GM21723 (cell line): Measurements from ENCODE around the gene SYVN1.
"Not testable (repeated sequence)": the region's sequence is repeated elsewhere in the genome, so short reads cannot be mapped to it uniquely, and the experiment has no call there.

Source experiments
- ATAC-seq: cut with Tn5 transposase; IDR thresholded peaks from one replicate; pipeline ENCODE4 v1.9.1; 2021; ENCODE audit warnings: mild to moderate bottlenecking, moderate library complexity; ENCODE audit not compliant: unreplicated experiment

The SYVN1 gene

DNA sequence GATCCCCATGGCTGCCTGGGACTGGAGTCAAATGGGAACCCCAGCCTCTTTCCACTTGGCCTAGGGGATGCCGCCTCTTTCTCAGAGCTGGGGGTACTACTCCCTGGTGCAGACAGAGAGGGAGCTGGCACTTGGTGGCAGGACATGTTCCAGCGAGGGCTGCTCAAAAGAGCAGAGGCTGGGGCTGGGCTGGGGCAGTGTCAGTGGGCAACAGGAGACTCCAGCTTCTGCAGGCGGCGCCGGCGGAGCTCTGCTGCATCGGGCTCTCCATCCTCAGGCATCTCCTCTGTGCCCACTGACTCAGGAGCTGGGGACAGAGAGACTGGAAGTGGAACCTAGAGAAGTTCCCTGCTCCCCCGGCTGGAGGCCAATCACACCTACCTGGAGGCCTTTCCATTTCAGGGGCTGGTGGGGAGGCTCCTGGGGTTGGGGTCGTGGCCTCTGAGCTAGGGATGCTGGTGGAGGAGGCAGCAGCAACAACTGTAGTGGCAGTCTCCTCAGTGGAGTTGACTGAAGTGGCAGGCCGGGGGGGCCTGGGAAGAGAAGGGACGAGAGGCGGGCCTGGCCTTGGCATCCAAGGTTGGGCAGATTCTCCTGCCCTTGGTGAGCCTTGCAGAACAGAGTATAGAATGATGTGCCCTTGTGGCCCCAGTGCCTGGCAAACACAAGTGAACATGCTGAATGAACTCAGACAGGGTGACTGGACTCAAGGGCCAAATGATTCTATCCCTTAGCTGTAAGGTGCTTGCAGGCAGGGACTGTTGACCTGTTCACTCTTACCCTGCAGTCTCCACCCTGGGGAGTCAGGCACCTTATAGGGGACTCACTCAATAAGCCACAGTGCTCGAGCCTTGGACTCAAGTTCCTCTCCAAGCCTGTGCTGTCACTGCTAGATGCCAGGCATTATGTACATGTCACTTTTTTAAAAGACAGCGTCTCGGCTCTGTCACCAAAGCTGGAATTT, 5.9 kb downstream of the SYVN1 start:
- no peak for ATAC-seq

GRCh38 chr11:65127473-65128181, 6.7 kb downstream of the SYVN1 start:
- no peak for ATAC-seq

- no peak for ATAC-seq
Measured at GRCh38 chr11:65126624-65127274, 7.6 kb downstream of the SYVN1 start.

DNA sequence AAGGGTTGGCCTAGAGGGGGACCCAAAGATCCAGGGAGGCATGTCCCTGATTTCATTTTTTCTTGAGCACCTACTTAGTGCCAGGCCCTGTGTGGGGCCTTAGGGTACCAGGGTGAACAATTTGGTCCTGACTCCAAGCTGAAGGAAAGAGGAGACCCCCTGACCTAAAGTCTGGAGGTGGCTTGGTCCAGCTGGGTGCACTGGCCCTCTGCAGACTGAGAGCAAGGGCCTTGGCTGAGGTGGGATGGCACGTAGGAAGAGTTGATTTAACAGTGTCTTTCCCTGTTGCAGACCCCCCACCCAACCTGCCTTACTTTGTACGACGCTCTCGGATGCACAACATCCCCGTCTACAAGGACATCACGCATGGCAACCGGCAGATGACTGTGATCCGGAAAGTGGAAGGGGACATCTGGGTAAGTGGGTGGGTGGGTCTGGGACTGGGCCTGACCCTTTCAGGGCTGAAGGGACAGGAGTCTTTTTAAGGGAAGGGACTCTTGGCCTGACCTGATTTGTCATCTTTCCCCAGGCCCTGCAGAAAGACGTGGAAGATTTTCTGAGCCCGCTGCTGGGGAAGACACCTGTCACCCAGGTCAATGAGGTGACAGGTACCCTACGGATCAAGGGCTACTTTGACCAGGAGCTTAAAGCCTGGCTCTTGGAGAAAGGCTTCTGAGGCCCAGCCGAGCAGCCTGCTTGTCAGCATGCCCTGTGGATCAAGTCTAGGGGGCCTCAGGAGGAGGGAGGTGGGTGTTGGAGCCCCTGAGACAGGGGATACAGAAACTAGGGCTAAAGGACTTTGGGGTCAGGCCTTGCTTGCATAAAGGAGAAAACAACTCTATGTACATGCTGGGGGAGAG, 8.9 kb downstream of the SYVN1 start:
- ATAC-seq: no peak

DNA sequence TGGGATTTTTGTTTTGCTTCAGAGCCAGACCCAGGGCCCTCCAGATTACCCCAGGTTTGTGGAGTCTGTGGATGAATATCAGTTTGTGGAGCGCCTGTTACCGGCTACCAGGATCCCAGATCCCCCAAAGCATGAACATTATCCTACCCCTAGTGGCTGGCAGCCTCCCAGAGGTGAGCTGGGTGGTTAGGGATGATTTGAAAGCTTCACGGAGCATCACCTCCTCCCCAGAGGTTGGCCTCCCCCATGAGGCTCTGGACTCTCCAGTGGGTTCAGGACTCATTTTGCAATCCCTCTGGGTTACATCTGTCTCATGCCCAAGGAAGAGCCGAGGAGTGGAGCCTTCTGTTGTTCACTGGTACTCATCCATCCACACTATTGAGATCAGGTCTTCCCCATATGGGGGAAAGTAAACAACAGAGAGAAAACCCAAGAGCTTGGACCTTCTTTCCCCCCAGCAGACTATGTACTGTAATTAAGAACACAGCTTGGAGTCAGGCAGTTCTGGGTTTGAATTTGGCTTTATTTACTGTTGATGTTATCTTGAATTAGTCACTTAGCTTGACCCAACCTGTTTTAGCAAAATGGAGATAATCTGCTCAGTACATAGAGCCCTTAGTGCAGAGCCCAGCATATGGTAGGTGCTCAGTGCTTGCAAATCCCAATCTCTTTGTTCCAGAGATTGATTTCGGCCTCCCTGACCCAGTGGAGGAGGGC, 9.7 kb downstream of the SYVN1 start:
- ATAC-seq: no peak

DNA sequence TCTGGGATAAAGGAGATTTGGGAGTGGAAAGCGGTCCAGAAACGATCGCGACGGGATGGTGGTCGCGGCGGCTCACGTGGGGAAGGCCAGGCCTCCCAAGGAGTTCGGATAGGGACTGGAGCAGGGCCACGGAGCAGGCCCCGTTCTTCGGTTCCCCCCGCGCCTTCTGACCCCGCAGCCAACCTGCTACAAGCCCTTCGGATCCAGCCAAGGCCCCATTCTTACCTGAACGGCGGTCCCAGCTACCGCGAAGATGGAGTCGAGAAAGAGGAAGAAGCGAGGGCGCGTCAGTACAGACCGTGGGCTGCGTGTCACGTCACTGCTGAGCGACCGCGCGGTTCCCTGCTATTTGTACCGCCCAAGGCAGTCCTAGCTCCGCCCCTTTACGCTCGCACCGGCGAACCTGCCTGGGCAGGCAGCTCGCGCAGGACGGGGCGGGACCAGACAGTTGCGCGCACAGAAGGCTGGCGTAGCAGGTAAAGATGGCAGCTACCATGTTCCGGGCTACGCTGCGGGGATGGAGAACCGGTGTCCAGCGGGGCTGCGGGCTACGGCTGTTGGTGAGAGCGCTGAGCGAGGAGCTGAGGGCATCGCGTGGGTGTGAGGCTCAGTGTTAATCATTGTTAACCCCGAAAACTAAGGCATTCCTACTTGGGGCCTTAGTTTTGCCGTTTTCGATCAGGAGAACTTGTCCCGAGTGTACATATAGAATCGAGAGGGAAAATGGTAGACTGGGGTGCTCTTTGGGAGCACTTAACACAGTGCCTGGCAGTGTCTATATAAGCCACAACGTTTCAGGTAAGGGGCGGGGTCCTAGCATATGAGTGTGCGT, 12.2 kb downstream of the SYVN1 start, which contains the start of the genes FAU and MRPL49:
Gene FAU, minus strand, starts transcription at position 270 of the 832 bp plus-strand sequence. CDS start 321 bp downstream, outside the sequence.
Gene MRPL49, plus strand, starts transcription at position 457 of the 832 bp plus-strand sequence. Its CDS starts 26 bp downstream, at position 483.
- ATAC-seq: peak; percentile 64

DNA sequence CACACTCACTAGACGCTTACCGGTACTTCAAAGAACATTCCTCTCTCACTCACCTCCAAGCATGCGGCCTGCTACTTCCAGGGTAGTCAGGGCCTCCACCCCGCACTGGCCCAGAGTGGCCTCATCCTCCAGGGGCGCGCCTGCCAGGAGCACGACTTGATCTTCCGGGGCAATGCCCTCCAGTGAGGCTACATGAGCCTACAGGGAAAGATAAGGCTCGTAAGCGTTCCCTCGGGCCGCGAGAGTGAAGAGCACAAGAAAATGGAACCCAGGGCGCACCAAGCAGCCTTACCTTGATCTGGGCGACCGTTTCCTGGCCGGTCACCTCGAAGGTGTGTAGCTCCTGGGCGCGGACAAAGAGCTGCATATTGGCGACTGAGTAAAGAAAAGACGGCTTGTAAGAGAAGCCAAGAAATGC, 12.9 kb downstream of the SYVN1 start:
- no peak for ATAC-seq

DNA sequence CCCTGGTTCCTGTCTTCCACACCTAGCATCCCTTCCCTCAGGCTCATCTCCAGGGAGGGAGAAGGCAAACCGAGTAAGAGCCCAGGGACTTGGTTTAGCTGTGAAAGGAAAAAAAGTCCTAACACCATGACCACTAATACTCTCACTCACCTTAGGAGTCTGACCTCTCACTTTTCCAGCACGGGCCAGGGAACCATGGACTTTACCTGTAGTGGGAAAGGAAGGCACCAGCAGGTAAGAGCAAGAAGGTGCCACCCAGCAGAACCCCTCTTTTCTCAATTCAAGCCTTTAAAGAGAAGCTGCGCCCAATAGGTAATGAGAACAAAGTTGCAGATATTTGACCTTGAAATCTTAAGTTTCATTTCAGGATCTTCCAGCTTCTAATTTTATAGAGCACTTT, 13.5 kb downstream of the SYVN1 start:
- no peak for ATAC-seq

GRCh38 chr11:65119670-65119995, 14.7 kb downstream of the SYVN1 start:
- no peak for ATAC-seq

GRCh38 chr11:65118891-65119669, 15.2 kb downstream of the SYVN1 start:
- ATAC-seq: not testable (repeated sequence)

DNA sequence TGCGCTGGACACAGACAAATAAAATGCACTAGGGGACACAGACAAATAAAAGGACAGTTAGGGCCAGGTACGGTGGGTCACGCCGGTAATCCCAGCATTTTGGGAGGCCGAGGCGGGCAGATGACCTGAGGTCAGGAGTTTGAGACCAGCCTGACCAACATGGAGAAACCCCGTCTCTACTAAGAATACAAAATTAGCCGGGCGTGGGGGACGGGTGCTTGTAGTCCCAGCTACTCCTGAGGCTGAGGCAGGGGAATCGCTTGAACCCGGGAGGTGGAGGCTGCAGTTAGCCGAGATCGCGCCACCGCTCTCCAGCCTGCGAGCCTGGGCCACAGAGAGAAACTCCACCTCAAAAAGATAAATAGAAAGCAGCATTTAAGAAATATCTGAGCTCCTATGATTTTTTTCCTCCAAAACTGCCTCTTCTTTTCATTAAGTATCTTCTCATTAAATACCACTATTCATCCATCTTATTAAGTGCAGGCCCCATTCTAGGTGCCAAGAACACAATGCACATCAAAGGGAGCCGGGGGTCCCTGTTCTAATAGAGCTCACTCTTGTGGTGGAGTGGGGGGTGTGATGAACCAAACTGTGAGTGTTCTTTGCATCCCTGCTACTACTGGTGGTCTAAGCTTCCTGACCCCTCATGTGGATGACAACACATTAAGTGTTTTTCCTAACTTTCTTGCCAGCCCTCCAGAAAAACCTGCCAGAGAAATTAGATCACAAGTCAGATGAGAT, 16.1 kb downstream of the SYVN1 start:
- no peak for ATAC-seq

GRCh38 chr11:65117206-65118096, 16.9 kb downstream of the SYVN1 start, which contains the start of gene ZNHIT2:
ZNHIT2 (minus strand) TSS chr11:65117701; CDS start chr11:65117653, 48 bp downstream.
- ATAC-seq: peak; percentile 54

DNA sequence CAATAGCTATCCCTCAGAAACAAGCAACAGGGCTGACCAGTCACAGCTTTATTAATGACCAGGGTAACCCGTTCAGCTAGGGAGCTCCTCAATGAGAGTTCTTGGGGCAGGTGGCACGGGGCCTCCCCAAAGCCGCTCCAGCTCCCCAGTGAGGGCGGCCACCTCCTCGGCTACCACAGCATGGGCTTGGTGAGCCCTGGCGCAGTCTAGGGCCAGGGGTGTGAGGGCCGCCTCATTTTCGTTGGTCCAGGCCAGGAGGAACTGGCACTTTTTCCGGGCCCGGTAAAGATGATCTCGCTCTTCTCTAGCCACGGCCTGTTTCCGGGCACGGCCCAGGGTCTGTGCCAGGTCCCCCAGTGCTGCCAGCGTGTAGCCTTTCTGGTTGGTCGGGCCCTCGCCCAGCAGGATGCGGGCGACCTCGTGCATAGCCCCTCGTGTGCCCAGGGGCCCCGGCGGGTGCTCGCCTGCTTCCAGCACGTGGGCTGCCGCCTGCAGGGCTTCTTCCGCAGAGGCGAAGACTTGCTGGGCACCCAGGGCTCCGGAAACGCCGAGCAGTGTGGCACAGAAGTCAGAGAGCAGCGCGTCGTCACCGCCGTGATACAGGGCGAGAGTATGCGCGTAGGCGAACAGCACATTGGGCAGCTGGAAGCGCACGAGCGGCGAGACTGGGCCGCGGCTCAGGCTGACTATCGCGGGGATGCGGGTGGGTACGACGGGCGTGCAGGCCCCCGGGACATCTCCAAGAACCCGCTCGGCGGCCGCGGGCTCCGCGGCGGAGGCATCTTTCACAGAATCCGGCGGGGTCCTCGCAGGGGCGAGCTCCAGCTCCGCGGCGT, 17.7 kb downstream of the SYVN1 start:
- ATAC-seq: peak; percentile 0

DNA sequence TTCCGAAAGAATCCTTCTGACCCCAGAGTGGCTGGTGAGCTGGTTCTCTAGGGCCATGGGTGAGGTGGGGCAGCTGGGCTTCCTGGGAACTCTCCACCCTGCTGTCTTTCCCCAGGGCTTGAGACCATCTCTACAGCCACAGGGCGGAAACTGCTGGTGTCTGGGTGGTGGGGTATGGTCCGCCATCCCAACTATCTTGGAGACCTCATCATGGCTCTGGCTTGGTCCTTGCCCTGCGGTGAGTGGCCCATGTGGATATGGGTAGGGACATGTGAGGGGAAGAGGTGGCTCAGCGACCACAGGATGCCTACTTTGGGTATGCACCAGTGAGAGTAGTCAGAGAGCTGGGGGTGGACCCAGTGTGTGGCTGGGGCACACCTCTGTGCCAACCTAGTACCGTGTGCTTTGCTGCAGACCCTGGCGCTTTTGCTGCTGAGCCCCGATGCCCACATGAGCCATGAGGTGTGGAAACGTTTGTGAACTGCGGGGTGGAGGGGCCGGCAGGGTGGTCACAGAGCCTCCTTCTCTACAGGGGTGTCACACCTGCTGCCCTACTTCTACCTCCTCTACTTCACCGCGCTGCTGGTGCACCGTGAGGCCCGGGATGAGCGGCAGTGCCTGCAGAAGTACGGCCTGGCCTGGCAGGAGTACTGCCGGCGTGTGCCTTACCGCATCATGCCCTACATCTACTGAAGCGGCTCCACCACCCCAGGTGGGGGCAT, 18.8 kb downstream of the SYVN1 start:
- no peak for ATAC-seq
